Neural cell (in vitro differentiated cells): ENCODE results near the gene MRPS27. TPM values are rescaled to one million over a fixed set of nuclear protein-coding genes. Genes with fewer than 3 reads are reported as not detected.

Experiments
- H2AFZ ChIP-seq: fragments of 200-600, 300-800 bp; sonication (generic), shearing (Covaris generic); 2 replicates; pipeline ENCODE4 v1.6.0; 2014; ENCODE audit warnings: low read depth, mild to moderate bottlenecking, antibody characterized with exemption, low read length, moderate library complexity
- H3F3A ChIP-seq: fragments of 200-600 bp; shearing (Covaris generic); 2 replicates; pipeline ENCODE4 v1.6.1; 2016; ENCODE audit warnings: mild to moderate bottlenecking, moderate library complexity, mixed read lengths, antibody characterized with exemption, low read length; ENCODE audit not compliant: insufficient read depth, poor library complexity, severe bottlenecking
- H3K27ac ChIP-seq: fragments of 200-600, 300-800 bp; sonication (generic), shearing (Covaris generic); 2 replicates; pipeline ENCODE4 v1.5.1; 2014; ENCODE audit warnings: mild to moderate bottlenecking, low read length, moderate library complexity
- H3K27me3 ChIP-seq: fragments of 300-800, 200-600 bp; sonication (generic), shearing (Covaris generic); 2 replicates; pipeline ENCODE4 v1.6.0; 2014; ENCODE audit warnings: mild to moderate bottlenecking, low read depth, low read length, moderate library complexity; ENCODE audit not compliant: insufficient read depth
- H3K36me3 ChIP-seq: fragments of 300-800, 200-600 bp; sonication (generic), shearing (Covaris generic); 2 replicates; pipeline ENCODE4 v1.5.1; 2014; ENCODE audit warnings: mild to moderate bottlenecking, antibody characterized with exemption, low read length, moderate library complexity; ENCODE audit not compliant: insufficient read depth
- H3K4me2 ChIP-seq: fragments of 300-800, 200-600 bp; sonication (generic), shearing (Covaris generic); 2 replicates; pipeline ENCODE4 v1.6.0; 2014; ENCODE audit warnings: mild to moderate bottlenecking, low read length
- H3K4me3 ChIP-seq: fragments of 300-800, 200-600 bp; sonication (generic), shearing (Covaris generic); 2 replicates; pipeline ENCODE4 v1.5.1; 2014; ENCODE audit warnings: mild to moderate bottlenecking, low read length, moderate library complexity
- H3K79me2 ChIP-seq: fragments of 200-600 bp; shearing (Covaris generic); replicated peaks from 2 replicates; pipeline ENCODE4 v1.6.0; 2014; ENCODE audit warnings: mild to moderate bottlenecking, low read length, moderate library complexity; ENCODE audit not compliant: insufficient read depth
- H3K9ac ChIP-seq: fragments of 300-800, 200-600 bp; sonication (generic), shearing (Covaris generic); 2 replicates; pipeline ENCODE4 v1.6.1; 2016; ENCODE audit warnings: mild to moderate bottlenecking, low read length, mixed read lengths
- H3K9me2 ChIP-seq: fragments of 200-600 bp; shearing (Covaris generic); 2 replicates; pipeline ENCODE4 v1.6.1; 2016; ENCODE audit warnings: mild to moderate bottlenecking, low read length, mixed read lengths; ENCODE audit not compliant: insufficient read depth
- H3K9me3 ChIP-seq: fragments of 200-600, 300-800 bp; sonication (generic), shearing (Covaris generic); 2 replicates; pipeline ENCODE4 v1.6.1; 2016; ENCODE audit warnings: mild to moderate bottlenecking, mixed run types, low read length, moderate library complexity, mixed read lengths
- H4K20me1 ChIP-seq: fragments of 200-600 bp; shearing (Covaris generic); 2 replicates; pipeline ENCODE4 v1.6.1; 2016; ENCODE audit warnings: mild to moderate bottlenecking, mixed run types; ENCODE audit not compliant: insufficient read depth
- EP300 ChIP-seq: fragments of 450-650 bp; conservative IDR thresholded peaks from 2 replicates; pipeline ENCODE4 v1.6.1; 2014; ENCODE audit warnings: antibody characterized with exemption, mild to moderate bottlenecking, moderate library complexity; ENCODE audit not compliant: poor library complexity, severe bottlenecking
- EZH2 ChIP-seq: fragments of 200-600, 300-800 bp; shearing (Covaris generic), sonication (generic); IDR thresholded peaks from 2 replicates; pipeline ENCODE4 v1.6.1; 2014; ENCODE audit warnings: antibody characterized with exemption, low read length, borderline replicate concordance, mild to moderate bottlenecking; ENCODE audit not compliant: insufficient read depth, poor library complexity, severe bottlenecking
- MXI1 ChIP-seq: fragments of 450-650 bp; conservative IDR thresholded peaks from 2 replicates; pipeline ENCODE4 v1.6.1; 2014; ENCODE audit warnings: antibody characterized with exemption, mild to moderate bottlenecking; ENCODE audit not compliant: poor library complexity, severe bottlenecking
- POLR2AphosphoS5 ChIP-seq: IDR thresholded peaks from 2 replicates; pipeline ENCODE4 v1.6.1; 2012
- RAD21 ChIP-seq: fragments of 450-650 bp; conservative IDR thresholded peaks from 2 replicates; pipeline ENCODE4 v1.6.1; 2014; ENCODE audit warnings: antibody characterized with exemption, mild to moderate bottlenecking, moderate library complexity
- SMC3 ChIP-seq: fragments of 450-650 bp; conservative IDR thresholded peaks from 2 replicates; pipeline ENCODE4 v1.6.1; 2014; ENCODE audit warnings: antibody characterized with exemption, mild to moderate bottlenecking, moderate library complexity; ENCODE audit not compliant: poor library complexity
- TAF1 ChIP-seq: IDR thresholded peaks from 2 replicates; pipeline ENCODE4 v1.6.1; 2012; ENCODE audit warnings: low read depth
- polyA plus RNA-seq: library from polyadenylated mRNA; depleted of rRNA; stranded (reverse); fragments of >200 nt; gene quantifications from 2 replicates; pipeline ENCODE4 v1.2.3, GENCODE V29; 2014
- TF ChIP-seq, protein P1 (sequence below): IDR thresholded peaks from 2 replicates; pipeline ENCODE4 v1.6.1; 2012; ENCODE audit warnings: borderline replicate concordance
- TF ChIP-seq, protein P2 (sequence below): fragments of 450-650 bp; IDR thresholded peaks from 2 replicates; pipeline ENCODE4 v1.5.1; 2014; ENCODE audit warnings: antibody characterized with exemption, mild to moderate bottlenecking, moderate library complexity; ENCODE audit not compliant: poor library complexity, severe bottlenecking

MRPS27 gene
- polyA plus RNA-seq, 1 donor from 2014 or later = 36.7 TPM

DNA sequence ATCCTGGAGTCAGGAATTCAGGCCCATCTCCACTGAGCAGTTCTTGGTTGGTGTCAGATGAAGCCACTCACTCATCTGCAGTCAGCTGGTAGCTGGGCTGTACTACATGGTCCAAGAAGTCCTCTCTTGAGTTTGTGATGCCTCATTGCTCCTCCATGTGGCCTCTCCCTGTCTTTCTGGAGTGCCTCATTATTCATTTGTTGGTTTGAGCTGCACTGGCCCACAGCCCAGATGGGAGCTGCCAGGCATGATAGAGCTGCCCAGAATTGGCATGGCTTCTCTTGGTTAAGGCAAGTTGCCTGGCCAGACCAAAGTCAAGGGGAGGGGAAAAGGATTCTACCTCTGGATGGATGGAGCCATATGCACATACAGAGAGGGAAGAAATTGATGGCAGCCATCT is 8.1 kb upstream of the MRPS27 start:
- no peak overlapping the region for H3K4me3 ChIP-seq

DNA sequence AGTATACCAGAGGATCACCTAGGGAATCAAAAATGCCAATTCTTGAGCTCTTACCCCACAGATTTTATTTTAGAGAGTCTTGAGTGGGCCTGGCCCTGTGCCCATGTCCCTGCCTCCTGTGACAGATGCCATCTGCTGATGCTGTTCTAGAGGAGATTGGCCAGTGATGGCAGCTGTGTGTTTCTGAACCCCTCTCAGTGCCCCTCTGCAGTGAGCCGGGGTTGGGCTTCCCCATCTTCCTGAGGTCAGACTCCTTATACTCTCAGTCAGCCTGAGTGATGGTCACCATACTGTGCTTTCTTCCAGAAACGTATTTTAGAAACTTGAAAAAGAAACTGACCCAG is 6.2 kb upstream of the MRPS27 start:
- no peak overlapping the region for H3K4me2 ChIP-seq
- H3K9me2 ChIP-seq = no peaks in the 10 kb centered on the region
- H3K9ac ChIP-seq = no peak overlapping the region
- H2AFZ ChIP-seq = no peak overlapping the region
- H3K79me2 ChIP-seq = no peaks in the 10 kb centered on the region
- H3K36me3 ChIP-seq = no peaks in the 10 kb centered on the region
- no peaks in the 10 kb centered on the region for H3K27me3 ChIP-seq
- H4K20me1 ChIP-seq = no peaks in the 10 kb centered on the region
- H3K9me3 ChIP-seq = no peaks in the 10 kb centered on the region
- no peak overlapping the region for H3K27ac ChIP-seq
- TF ChIP-seq RAD21 (no peak), SMC3 (no peak), POLR2AphosphoS5 (no peak), EP300 (no peak), EZH2 (no peak)
- TF ChIP-seq, protein P1, sequence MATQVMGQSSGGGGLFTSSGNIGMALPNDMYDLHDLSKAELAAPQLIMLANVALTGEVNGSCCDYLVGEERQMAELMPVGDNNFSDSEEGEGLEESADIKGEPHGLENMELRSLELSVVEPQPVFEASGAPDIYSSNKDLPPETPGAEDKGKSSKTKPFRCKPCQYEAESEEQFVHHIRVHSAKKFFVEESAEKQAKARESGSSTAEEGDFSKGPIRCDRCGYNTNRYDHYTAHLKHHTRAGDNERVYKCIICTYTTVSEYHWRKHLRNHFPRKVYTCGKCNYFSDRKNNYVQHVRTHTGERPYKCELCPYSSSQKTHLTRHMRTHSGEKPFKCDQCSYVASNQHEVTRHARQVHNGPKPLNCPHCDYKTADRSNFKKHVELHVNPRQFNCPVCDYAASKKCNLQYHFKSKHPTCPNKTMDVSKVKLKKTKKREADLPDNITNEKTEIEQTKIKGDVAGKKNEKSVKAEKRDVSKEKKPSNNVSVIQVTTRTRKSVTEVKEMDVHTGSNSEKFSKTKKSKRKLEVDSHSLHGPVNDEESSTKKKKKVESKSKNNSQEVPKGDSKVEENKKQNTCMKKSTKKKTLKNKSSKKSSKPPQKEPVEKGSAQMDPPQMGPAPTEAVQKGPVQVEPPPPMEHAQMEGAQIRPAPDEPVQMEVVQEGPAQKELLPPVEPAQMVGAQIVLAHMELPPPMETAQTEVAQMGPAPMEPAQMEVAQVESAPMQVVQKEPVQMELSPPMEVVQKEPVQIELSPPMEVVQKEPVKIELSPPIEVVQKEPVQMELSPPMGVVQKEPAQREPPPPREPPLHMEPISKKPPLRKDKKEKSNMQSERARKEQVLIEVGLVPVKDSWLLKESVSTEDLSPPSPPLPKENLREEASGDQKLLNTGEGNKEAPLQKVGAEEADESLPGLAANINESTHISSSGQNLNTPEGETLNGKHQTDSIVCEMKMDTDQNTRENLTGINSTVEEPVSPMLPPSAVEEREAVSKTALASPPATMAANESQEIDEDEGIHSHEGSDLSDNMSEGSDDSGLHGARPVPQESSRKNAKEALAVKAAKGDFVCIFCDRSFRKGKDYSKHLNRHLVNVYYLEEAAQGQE = no peak
- no peak overlapping the region for H3K4me3 ChIP-seq
- no peaks in the 10 kb centered on the region for H3F3A ChIP-seq

More for the DNA sequence above, 8.1 kb upstream of the MRPS27 start:
- Histone ChIP-seq H3K27ac (no peak overlapping the region), H3F3A (no peaks in the 10 kb centered on the region), H3K9me2 (no peaks in the 10 kb centered on the region), H4K20me1 (no peaks in the 10 kb centered on the region), H3K36me3 (no peaks in the 10 kb centered on the region), H3K9me3 (no peaks in the 10 kb centered on the region), H3K4me2 (no peak overlapping the region), H2AFZ (no peak overlapping the region), H3K9ac (no peak overlapping the region), H3K27me3 (no peaks in the 10 kb centered on the region), H3K79me2 (no peaks in the 10 kb centered on the region)
- TF ChIP-seq EP300 (no peak), MXI1 (no peak), EZH2 (no peak), SMC3 (no peak), RAD21 (no peak), TAF1 (no peak), POLR2AphosphoS5 (no peak)
- TF ChIP-seq, protein P1 = no peak
- TF ChIP-seq, protein P2, sequence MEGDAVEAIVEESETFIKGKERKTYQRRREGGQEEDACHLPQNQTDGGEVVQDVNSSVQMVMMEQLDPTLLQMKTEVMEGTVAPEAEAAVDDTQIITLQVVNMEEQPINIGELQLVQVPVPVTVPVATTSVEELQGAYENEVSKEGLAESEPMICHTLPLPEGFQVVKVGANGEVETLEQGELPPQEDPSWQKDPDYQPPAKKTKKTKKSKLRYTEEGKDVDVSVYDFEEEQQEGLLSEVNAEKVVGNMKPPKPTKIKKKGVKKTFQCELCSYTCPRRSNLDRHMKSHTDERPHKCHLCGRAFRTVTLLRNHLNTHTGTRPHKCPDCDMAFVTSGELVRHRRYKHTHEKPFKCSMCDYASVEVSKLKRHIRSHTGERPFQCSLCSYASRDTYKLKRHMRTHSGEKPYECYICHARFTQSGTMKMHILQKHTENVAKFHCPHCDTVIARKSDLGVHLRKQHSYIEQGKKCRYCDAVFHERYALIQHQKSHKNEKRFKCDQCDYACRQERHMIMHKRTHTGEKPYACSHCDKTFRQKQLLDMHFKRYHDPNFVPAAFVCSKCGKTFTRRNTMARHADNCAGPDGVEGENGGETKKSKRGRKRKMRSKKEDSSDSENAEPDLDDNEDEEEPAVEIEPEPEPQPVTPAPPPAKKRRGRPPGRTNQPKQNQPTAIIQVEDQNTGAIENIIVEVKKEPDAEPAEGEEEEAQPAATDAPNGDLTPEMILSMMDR = no peak
